Measurements from ENCODE around the gene LRP8.

GRCh38 chr1:53305650-53306049 is 22.2 kb downstream of the LRP8 start:
- TF ChIP-seq CTCF (optimal IDR thresholded peaks at IDR 0.05 in 1 of 3, IDR thresholded peaks at IDR 0.05 in 1 of 3, conservative IDR thresholded peaks at IDR 0.05 in 1 of 3; ENCODE audit: extremely low read depth in 1 of 3, insufficient read depth in 2 of 3, low read length in 3 of 3) (no peak), EZH2 (IDR thresholded peaks at IDR 0.05; ENCODE audit: low read length) (no peak)
